ENCODE results near the gene GLIPR1L2. TPM values are rescaled to one million over a fixed set of nuclear protein-coding genes. Genes with fewer than 3 reads are reported as not detected.

GLIPR1L2 gene
- total RNA-seq, 2 experiments from 2014 or later, result 0.44 to 0.56 TPM

- POLR2A ChIA-PET, result interaction anchor here (0.8 to 3.1 kb wide), 17 partner anchors 9 to 1078 kb away, joined by 3 to 31 read pairs (median 4); partner anchors contain the start of genes CAPS2, GLIPR1L2, KRR1 and NAP1L1
- peaks cover 53% of the 10 kb centered on the region for H3K4me1 ChIP-seq (ENCODE audit: insufficient read depth, low read length)
- DNase-seq (peak in 1 of 14 experiments; percentile 53), ATAC-seq (ENCODE audit: poor library complexity) (peak; percentile 6)
- no peaks in the 10 kb centered on the region for H3K9me3 ChIP-seq (ENCODE audit: control insufficient read depth in 1 of 2, insufficient read depth in 1 of 2, low read length in 2 of 2)
- Mint-ChIP-seq H3K27ac (peak overlapping the region; percentile 95), H3K9me3 (no peaks in the 10 kb centered on the region), H3K4me1 (ENCODE audit: low read depth) (peaks cover 90% of the 10 kb centered on the region), H3K36me3 (ENCODE audit: low read depth) (peaks cover 48% of the 10 kb centered on the region), H3K4me3 (peak overlapping the region; percentile 95), H3K27me3 (no peaks in the 10 kb centered on the region)
- H3K4me3 ChIP-seq (ENCODE audit: low read length), result peak overlapping the region; percentile 65
- CTCF ChIA-PET, result interaction anchor here (1.4 to 4.1 kb wide), 4 partner anchors 43 to 551 kb away, joined by 3 to 20 read pairs (median 5); partner anchors contain the start of genes GLIPR1L1, GLIPR1L2 and PHLDA1
- intact Hi-C loops (cut with DNase I, micrococcal nuclease), result loop anchor here (2.0 to 5.0 kb wide), 7 partner anchors 24 to 556 kb away; partner anchors contain the start of genes CAPS2 (in 1 of the 2), GLIPR1L1 (in 1 of the 2), GLIPR1L2 (in 1 of the 2) and KRR1 (in 1 of the 2)
- no peak for TF ChIP-seq CTCF (IDR thresholded peaks at IDR 0.05)
- H3K27me3 ChIP-seq (ENCODE audit: control insufficient read depth in 1 of 2, insufficient read depth in 2 of 2, low read length in 2 of 2), result no peaks in the 10 kb centered on the region
- peaks cover 16% of the 10 kb centered on the region for H3K36me3 ChIP-seq (ENCODE audit: insufficient read depth, low read length)
- H3K27ac ChIP-seq (ENCODE audit: low read depth in 1 of 2, low read length in 2 of 2), result peak overlapping the region; percentile 76 to 77
Observed at GRCh38 chr12:75481013-75481705, 90.3 kb downstream of the GLIPR1L2 start.

GRCh38 chr12:75481774-75482173, 90.9 kb downstream of the GLIPR1L2 start:
- peaks cover 18% of the 10 kb centered on the region for H3K36me3 ChIP-seq (ENCODE audit: insufficient read depth, low read length)
- H3K4me1 ChIP-seq (ENCODE audit: insufficient read depth, low read length), result peaks cover 53% of the 10 kb centered on the region
- Mint-ChIP-seq H3K36me3 (ENCODE audit: low read depth) (peaks cover 53% of the 10 kb centered on the region), H3K27me3 (no peaks in the 10 kb centered on the region), H3K4me3 (peak overlapping the region; percentile 95), H3K4me1 (ENCODE audit: low read depth) (peaks cover 91% of the 10 kb centered on the region), H3K27ac (peak overlapping the region; percentile 95), H3K9me3 (no peaks in the 10 kb centered on the region)
- CTCF ChIA-PET, result no interaction called here
- no peaks in the 10 kb centered on the region for H3K27me3 ChIP-seq (ENCODE audit: control insufficient read depth in 1 of 2, insufficient read depth in 2 of 2, low read length in 2 of 2)
- intact Hi-C loops (cut with DNase I, micrococcal nuclease), result loop anchor here (2.0 to 5.0 kb wide), 8 partner anchors 25 to 556 kb away; partner anchors contain the start of genes CAPS2 (in 1 of the 2), GLIPR1L1 (in 1 of the 2), GLIPR1L2 (in 1 of the 2) and KRR1 (in 1 of the 2)
- no peak for TF ChIP-seq CTCF (IDR thresholded peaks at IDR 0.05)
- DNase-seq (peak in 3 of 14 experiments; percentile 46 to 57 (median 55)), ATAC-seq (ENCODE audit: poor library complexity) (no peak)
- peak overlapping the region; percentile 76 to 77 for H3K27ac ChIP-seq (ENCODE audit: low read depth in 1 of 2, low read length in 2 of 2)
- H3K4me3 ChIP-seq (ENCODE audit: low read length), result peak overlapping the region; percentile 65
- H3K9me3 ChIP-seq (ENCODE audit: control insufficient read depth in 1 of 2, insufficient read depth in 1 of 2, low read length in 2 of 2), result no peaks in the 10 kb centered on the region
- POLR2A ChIA-PET, result interaction anchor here (2.6 to 3.5 kb wide), 5 partner anchors 25 to 550 kb away, joined by 13 to 27 read pairs (median 17); partner anchors contain the start of genes GLIPR1L2, KRR1 and PHLDA1

Other genes starting within 250 kb of the GLIPR1L2 start
- not detected for gene KCNC2, start 181.2 kb upstream of the GLIPR1L2 start, total RNA-seq
- gene CAPS2, start 60.8 kb upstream of the GLIPR1L2 start, total RNA-seq, result 1 to 10 TPM; 1.3 to 1.9 TPM
- gene GLIPR1L1, start 56.4 kb upstream of the GLIPR1L2 start, total RNA-seq, result not detected
- 10 to 100 TPM; 41.3 to 47.7 TPM for gene GLIPR1, start 89.7 kb downstream of the GLIPR1L2 start, total RNA-seq
- 100 to 1,000 TPM; 144 to 148 TPM for gene KRR1, start 120.5 kb downstream of the GLIPR1L2 start, total RNA-seq